Panc1 (cell line): ENCODE results near the gene CKAP5. TPM values are rescaled to one million over a fixed set of nuclear protein-coding genes. Genes with fewer than 3 reads are reported as not detected.
A peak's percentile ranks its signal among the peaks of the same experiment; 100 is the strongest.

Experiments used
- ATAC-seq: fragments of 200-7000 bp; cut with Tn5 transposase; 2 replicates; pipeline ENCODE4 v1.9.1; 2020; ENCODE audit warnings: mild to moderate bottlenecking, moderate library complexity
- BruUV-seq: library from RNA; stranded (reverse); fragments of 400-500 nt; replicated peaks from 2 replicates; lab custom pipeline; 2021; lab: Mats Ljungman, UMichigan
- CTCF ChIA-PET: fragments of 300-600 bp; sonication (Branson Sonifier 250); formaldehyde crosslinking; loops from one replicate; lab custom pipeline; 2022; ENCODE audit warnings: antibody characterized with exemption; lab: Charles Lee
- POLR2A ChIA-PET: fragments of 300-600 bp; sonication (Branson Sonifier 250); formaldehyde crosslinking; loops from one replicate; lab custom pipeline; 2022; ENCODE audit warnings: antibody characterized with exemption; lab: Charles Lee
- DNase-seq: peaks from one replicate; pipeline ENCODE4 v3.0.0-alpha.2; 2010; ENCODE audit warnings: low read depth, low spot score
- H3K27ac ChIP-seq: 2 replicates; pipeline ENCODE4 v1.5.1; 2011; ENCODE audit warnings: mild to moderate bottlenecking, low read length, inconsistent platforms
- H3K27me3 ChIP-seq: fragments of 200-500 bp; sonication (Bioruptor generic); 2 replicates; pipeline ENCODE4 v1.6.0; 2014; ENCODE audit warnings: low read length, inconsistent platforms; ENCODE audit not compliant: control insufficient read depth, insufficient read depth
- H3K36me3 ChIP-seq: fragments of 200-500 bp; sonication (Bioruptor generic); 2 replicates; pipeline ENCODE4 v1.5.1; 2014; ENCODE audit warnings: inconsistent platforms, mild to moderate bottlenecking, low read length, moderate library complexity; ENCODE audit not compliant: control insufficient read depth, insufficient read depth
- H3K4me1 ChIP-seq: 2 replicates; pipeline ENCODE4 v1.5.1; 2011; ENCODE audit warnings: inconsistent platforms, mild to moderate bottlenecking, low read length, moderate library complexity; ENCODE audit not compliant: control insufficient read depth, insufficient read depth
- H3K4me3 ChIP-seq, 2 experiments: 2 replicates each; pipeline ENCODE4 v1.5.1; 2011 to 2012; ENCODE audit warnings: low read depth in 2 of 2, low read length in 2 of 2, mild to moderate bottlenecking in 2 of 2, inconsistent platforms in 1 of 2, moderate library complexity in 1 of 2
- H3K9me3 ChIP-seq: fragments of 200-500 bp; sonication (Bioruptor generic); 2 replicates; pipeline ENCODE4 v1.5.1; 2014; ENCODE audit warnings: low read depth, mild to moderate bottlenecking, inconsistent platforms, low read length, moderate library complexity; ENCODE audit not compliant: control insufficient read depth, insufficient read depth
- POLR2AphosphoS5 ChIP-seq: IDR thresholded peaks from 2 replicates; pipeline ENCODE4 v1.6.1; 2012; ENCODE audit warnings: mild to moderate bottlenecking, low read depth, low read length, moderate library complexity
- SIN3A ChIP-seq: IDR thresholded peaks from 2 replicates; pipeline ENCODE4 v1.6.1; 2012; ENCODE audit warnings: low read depth, mild to moderate bottlenecking, low read length, moderate library complexity, borderline replicate concordance; ENCODE audit not compliant: insufficient read depth
- TCF7L2 ChIP-seq: IDR thresholded peaks from 2 replicates; pipeline ENCODE4 v1.6.1; 2011; ENCODE audit warnings: mild to moderate bottlenecking, low read depth, low read length, inconsistent platforms
- in situ Hi-C: cut with HindIII; loops from 2 replicates; pipeline ENCODE4 v1.10.0; 2016; ENCODE audit warnings: low sequenced_read_pairs, low pct_unique_long_range_greater_than_20kb
- intact Hi-C: fragments of 100-400 bp; cut with micrococcal nuclease; formaldehyde crosslinking; loops from one replicate; pipeline ENCODE4 v1.10.0; 2022; ENCODE audit not compliant: unreplicated experiment
- total RNA-seq: library from RNA; stranded (reverse); gene quantifications from one replicate; pipeline ENCODE4 v1.2.1, GENCODE V29; 2021; ENCODE audit not compliant: unreplicated experiment
- TF ChIP-seq, protein P1 (sequence below): fragments of 450-650 bp; IDR thresholded peaks from 2 replicates; pipeline ENCODE4 v1.5.1; 2017; ENCODE audit warnings: mild to moderate bottlenecking
- TF ChIP-seq, protein P2 (sequence below), 2 experiments: IDR thresholded peaks; 2 replicates each; pipeline ENCODE4 v1.6.1; 2011 to 2012; ENCODE audit warnings: low read depth in 2 of 2, control low read depth in 1 of 2, low read length in 1 of 2, mild to moderate bottlenecking in 1 of 2, moderate library complexity in 1 of 2; ENCODE audit not compliant: insufficient read depth in 1 of 2

The CKAP5 gene
- total RNA-seq, 1 experiment from 2014 or later, result 191 TPM

DNA sequence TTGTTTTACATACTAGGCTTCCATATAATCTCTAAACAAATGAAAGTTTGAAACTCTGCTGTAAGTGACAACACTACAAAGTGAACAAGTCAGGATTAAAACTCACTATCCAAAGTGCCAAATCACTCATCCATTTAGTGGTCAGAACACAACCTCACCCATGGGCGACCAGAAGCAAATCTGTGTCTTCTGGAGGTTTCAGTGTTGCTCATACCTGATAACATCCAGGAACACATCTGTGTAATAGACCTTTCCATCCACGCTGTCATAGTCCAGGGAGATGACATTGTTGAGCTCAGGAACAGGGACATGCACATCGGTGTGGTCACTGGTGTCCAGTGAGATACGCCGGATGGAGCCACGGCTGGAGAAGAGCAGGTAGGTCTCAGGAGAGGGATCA lies 28.5 kb upstream of the CKAP5 start:
- DNase-seq, result no peak
- no peaks in the 10 kb centered on the region for H3K36me3 ChIP-seq
- intact Hi-C loops (no loop called here), in situ Hi-C loops (no loop called here)
- no peaks in the 10 kb centered on the region for H3K9me3 ChIP-seq
- ChIA-PET POLR2A (no interaction called here), CTCF (no interaction called here)
- ATAC-seq, result no peak
- TSS peak; percentile 29 for BruUV-seq
- no peaks in the 10 kb centered on the region for H3K4me1 ChIP-seq
- no peak overlapping the region for H3K27ac ChIP-seq
- H3K27me3 ChIP-seq, result no peaks in the 10 kb centered on the region
- TF ChIP-seq, protein P1, sequence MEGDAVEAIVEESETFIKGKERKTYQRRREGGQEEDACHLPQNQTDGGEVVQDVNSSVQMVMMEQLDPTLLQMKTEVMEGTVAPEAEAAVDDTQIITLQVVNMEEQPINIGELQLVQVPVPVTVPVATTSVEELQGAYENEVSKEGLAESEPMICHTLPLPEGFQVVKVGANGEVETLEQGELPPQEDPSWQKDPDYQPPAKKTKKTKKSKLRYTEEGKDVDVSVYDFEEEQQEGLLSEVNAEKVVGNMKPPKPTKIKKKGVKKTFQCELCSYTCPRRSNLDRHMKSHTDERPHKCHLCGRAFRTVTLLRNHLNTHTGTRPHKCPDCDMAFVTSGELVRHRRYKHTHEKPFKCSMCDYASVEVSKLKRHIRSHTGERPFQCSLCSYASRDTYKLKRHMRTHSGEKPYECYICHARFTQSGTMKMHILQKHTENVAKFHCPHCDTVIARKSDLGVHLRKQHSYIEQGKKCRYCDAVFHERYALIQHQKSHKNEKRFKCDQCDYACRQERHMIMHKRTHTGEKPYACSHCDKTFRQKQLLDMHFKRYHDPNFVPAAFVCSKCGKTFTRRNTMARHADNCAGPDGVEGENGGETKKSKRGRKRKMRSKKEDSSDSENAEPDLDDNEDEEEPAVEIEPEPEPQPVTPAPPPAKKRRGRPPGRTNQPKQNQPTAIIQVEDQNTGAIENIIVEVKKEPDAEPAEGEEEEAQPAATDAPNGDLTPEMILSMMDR, result no peak
- TF ChIP-seq, protein P2, sequence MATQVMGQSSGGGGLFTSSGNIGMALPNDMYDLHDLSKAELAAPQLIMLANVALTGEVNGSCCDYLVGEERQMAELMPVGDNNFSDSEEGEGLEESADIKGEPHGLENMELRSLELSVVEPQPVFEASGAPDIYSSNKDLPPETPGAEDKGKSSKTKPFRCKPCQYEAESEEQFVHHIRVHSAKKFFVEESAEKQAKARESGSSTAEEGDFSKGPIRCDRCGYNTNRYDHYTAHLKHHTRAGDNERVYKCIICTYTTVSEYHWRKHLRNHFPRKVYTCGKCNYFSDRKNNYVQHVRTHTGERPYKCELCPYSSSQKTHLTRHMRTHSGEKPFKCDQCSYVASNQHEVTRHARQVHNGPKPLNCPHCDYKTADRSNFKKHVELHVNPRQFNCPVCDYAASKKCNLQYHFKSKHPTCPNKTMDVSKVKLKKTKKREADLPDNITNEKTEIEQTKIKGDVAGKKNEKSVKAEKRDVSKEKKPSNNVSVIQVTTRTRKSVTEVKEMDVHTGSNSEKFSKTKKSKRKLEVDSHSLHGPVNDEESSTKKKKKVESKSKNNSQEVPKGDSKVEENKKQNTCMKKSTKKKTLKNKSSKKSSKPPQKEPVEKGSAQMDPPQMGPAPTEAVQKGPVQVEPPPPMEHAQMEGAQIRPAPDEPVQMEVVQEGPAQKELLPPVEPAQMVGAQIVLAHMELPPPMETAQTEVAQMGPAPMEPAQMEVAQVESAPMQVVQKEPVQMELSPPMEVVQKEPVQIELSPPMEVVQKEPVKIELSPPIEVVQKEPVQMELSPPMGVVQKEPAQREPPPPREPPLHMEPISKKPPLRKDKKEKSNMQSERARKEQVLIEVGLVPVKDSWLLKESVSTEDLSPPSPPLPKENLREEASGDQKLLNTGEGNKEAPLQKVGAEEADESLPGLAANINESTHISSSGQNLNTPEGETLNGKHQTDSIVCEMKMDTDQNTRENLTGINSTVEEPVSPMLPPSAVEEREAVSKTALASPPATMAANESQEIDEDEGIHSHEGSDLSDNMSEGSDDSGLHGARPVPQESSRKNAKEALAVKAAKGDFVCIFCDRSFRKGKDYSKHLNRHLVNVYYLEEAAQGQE (IDR thresholded peaks at IDR 0.05; ENCODE audit: insufficient read depth in 1 of 2, low read depth in 2 of 2, low read length in 1 of 2), result no peak
- TF ChIP-seq SIN3A (no peak), TCF7L2 (no peak), POLR2AphosphoS5 (no peak)
- H3K4me3 ChIP-seq, result no peak overlapping the region

DNA sequence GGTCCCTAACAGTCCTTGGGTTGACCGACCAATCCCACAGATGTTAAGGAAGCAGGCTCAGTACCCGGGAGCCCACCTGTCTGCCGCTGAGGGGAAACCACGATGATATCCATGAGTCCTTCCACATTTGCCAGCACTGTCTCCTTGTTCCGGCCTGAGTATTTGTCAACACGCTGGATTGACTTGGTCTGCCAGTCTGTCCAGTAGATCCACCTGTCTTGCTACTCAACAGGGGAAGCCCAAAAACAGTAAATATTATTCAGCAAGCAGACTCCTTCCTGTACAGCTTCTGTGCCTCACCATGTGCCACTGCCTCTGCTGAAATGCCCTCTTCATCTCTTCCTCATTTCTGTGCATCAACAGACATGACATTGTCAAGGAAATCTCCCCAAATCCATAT lies 22.8 kb upstream of the CKAP5 start:
- ATAC-seq (no peak), DNase-seq (no peak)

More for the DNA sequence above, 22.8 kb upstream of the CKAP5 start:
- H3K36me3 ChIP-seq, result no peaks in the 10 kb centered on the region
- H3K4me1 ChIP-seq, result no peaks in the 10 kb centered on the region
- H3K27me3 ChIP-seq, result no peaks in the 10 kb centered on the region
- no peaks in the 10 kb centered on the region for H3K9me3 ChIP-seq
- in situ Hi-C loops (no loop called here), intact Hi-C loops (no loop called here)
- TF ChIP-seq TCF7L2, result no peak
- TF ChIP-seq, protein P1, result no peak
- no peak for TF ChIP-seq SIN3A
- TF ChIP-seq, protein P2 (IDR thresholded peaks at IDR 0.05; ENCODE audit: insufficient read depth in 1 of 2, low read depth in 2 of 2, low read length in 1 of 2), result no peak
- TF ChIP-seq POLR2AphosphoS5, result no peak
- no peak overlapping the region for H3K4me3 ChIP-seq
- POLR2A ChIA-PET, result no interaction called here
- CTCF ChIA-PET, result interaction anchor here (0.5 to 0.6 kb wide), 2 partner anchors 22 to 705 kb away, joined by 3 read pairs; no protein-coding TSS in a partner anchor
- BruUV-seq, result no TSS peak
- no peak overlapping the region for H3K27ac ChIP-seq
